Activated B cell treated with CpG ODN at 0.5 μM for 24 hours (primary cell): ENCODE measurements around the gene SH3BP5. TPM values are rescaled to one million over a fixed set of nuclear protein-coding genes. Genes with fewer than 3 reads are reported as not detected.

Source experiments
- ATAC-seq: fragments of 200-7000 bp; cut with Tn5 transposase; one replicate; pipeline ENCODE4 v1.10.0; 2021; ENCODE audit warnings: low read depth, mild to moderate bottlenecking, moderate library complexity
- CTCF ChIA-PET: fragments of 350-600 bp; sonication (Branson Sonifier 250); formaldehyde crosslinking; loops from one replicate; lab custom pipeline; 2021; ENCODE audit warnings: antibody characterized with exemption; lab: Charles Lee
- POLR2A ChIA-PET: fragments of 350-600 bp; sonication (Branson Sonifier 250); formaldehyde crosslinking; loops from one replicate; lab custom pipeline; 2021; ENCODE audit warnings: antibody characterized with exemption; lab: Charles Lee
- DNase-seq: peaks from one replicate; pipeline ENCODE4 v3.0.0; 2022
- H3K27ac Mint-ChIP-seq: one replicate; pipeline ENCODE4 v1.8.0; 2020; ENCODE audit warnings: mixed read lengths
- H3K27me3 Mint-ChIP-seq: one replicate; pipeline ENCODE4 v1.8.0; 2021; ENCODE audit warnings: mixed read lengths
- H3K36me3 Mint-ChIP-seq: one replicate; pipeline ENCODE4 v1.8.0; 2021; ENCODE audit warnings: low read depth, mixed read lengths
- H3K4me1 Mint-ChIP-seq: one replicate; pipeline ENCODE4 v1.8.0; 2021; ENCODE audit warnings: mixed read lengths
- H3K4me3 Mint-ChIP-seq: one replicate; pipeline ENCODE4 v1.8.0; 2020; ENCODE audit warnings: mild to moderate bottlenecking, mixed read lengths
- H3K9me3 Mint-ChIP-seq: one replicate; pipeline ENCODE4 v1.8.0; 2020; ENCODE audit warnings: mixed read lengths
- CTCF ChIP-seq: fragments of 200-600 bp; IDR thresholded peaks from one replicate; pipeline ENCODE4 v1.8.0; 2022; ENCODE audit warnings: antibody characterized with exemption, mild to moderate bottlenecking
- intact Hi-C: fragments of 100-400 bp; cut with micrococcal nuclease; formaldehyde crosslinking; loops from one replicate; pipeline ENCODE4 v1.15.1; 2024
- total RNA-seq: library from RNA; stranded (reverse); gene quantifications from 2 replicates; pipeline ENCODE4 v1.2.3, GENCODE V29; 2022

The SH3BP5 gene
- total RNA-seq, 1 donor from 2014 or later = 66.0 TPM

- intact Hi-C loops = no loop called here
- no peak for ATAC-seq
- peaks cover 95% of the 10 kb centered on the region for H3K4me1 Mint-ChIP-seq
- H3K36me3 Mint-ChIP-seq = peaks cover 23% of the 10 kb centered on the region
- H3K27ac Mint-ChIP-seq = peak overlapping the region; percentile 90
- H3K4me3 Mint-ChIP-seq = no peak overlapping the region
- no peak for DNase-seq
- CTCF ChIA-PET = interaction anchor here (0.9 kb wide), 1 partner anchor 60 kb away, joined by 3 read pairs; the partner anchor contains the start of gene SH3BP5
- TF ChIP-seq CTCF = no peak
- POLR2A ChIA-PET = interaction anchor here (0.6 to 8.9 kb wide), 6 partner anchors 16 to 111 kb away, joined by 3 to 118 read pairs (median 8); partner anchors contain the start of gene SH3BP5
- H3K27me3 Mint-ChIP-seq = no peaks in the 10 kb centered on the region
- no peaks in the 10 kb centered on the region for H3K9me3 Mint-ChIP-seq
These were observed 59.2 kb downstream of the SH3BP5 start for GRCh38 chr3:15273227-15273626.

- CTCF ChIA-PET = interaction anchor here (0.9 to 10.2 kb wide), 4 partner anchors 20 to 89 kb away, joined by 3 to 141 read pairs (median 4); partner anchors contain the start of gene SH3BP5
- H3K27me3 Mint-ChIP-seq = no peaks in the 10 kb centered on the region
- POLR2A ChIA-PET = interaction anchor here (0.5 to 8.9 kb wide), 11 partner anchors 16 to 112 kb away, joined by 3 to 118 read pairs (median 5); partner anchors contain the start of gene SH3BP5
- peaks cover 25% of the 10 kb centered on the region for H3K36me3 Mint-ChIP-seq
- no peaks in the 10 kb centered on the region for H3K9me3 Mint-ChIP-seq
- ATAC-seq = no peak
- TF ChIP-seq CTCF = no peak
- H3K27ac Mint-ChIP-seq = peak overlapping the region; percentile 90
- peak overlapping the region; percentile 77 for H3K4me3 Mint-ChIP-seq
- intact Hi-C loops = loop anchor here (1.0 kb wide), 3 partner anchors 12 to 89 kb away; no protein-coding TSS in a partner anchor
- peaks cover 95% of the 10 kb centered on the region for H3K4me1 Mint-ChIP-seq
- no peak for DNase-seq
These were observed 59.8 kb downstream of the SH3BP5 start for GRCh38 chr3:15272426-15273196.

DNA sequence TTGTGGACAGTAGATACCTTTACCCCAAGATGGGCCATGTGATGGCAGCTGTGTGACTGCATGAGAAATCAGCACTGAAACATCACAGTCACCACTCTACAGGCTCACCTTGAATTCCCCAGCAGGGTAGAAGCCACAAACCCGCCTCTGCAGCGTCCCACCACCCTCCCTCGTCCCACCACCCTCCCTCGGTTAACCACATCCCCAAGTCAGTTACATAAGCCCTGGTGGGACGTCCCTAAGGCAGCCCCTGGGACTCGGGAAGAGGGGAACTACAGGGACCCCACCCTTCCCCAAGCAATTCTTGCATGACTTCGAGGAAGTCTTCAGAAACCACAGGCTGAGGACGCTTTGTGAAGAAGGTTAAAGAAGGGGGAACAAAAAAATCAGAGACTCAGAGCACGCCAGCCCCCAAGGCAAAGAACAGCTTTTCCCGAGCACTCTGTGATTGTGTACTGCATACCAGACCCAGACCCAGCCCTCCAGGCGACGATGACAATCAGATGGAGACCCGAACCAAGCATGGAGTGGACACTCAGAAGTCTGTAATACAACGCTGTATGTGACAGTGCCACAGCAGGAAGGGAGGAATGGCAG is 60.5 kb downstream of the SH3BP5 start:
- intact Hi-C loops = loop anchor here (1.0 to 2.0 kb wide), 5 partner anchors 12 to 284 kb away; no protein-coding TSS in a partner anchor
- POLR2A ChIA-PET = interaction anchor here (0.5 to 8.9 kb wide), 20 partner anchors 15 to 1096 kb away, joined by 3 to 118 read pairs (median 4); partner anchors contain the start of gene SH3BP5
- CTCF ChIA-PET = interaction anchor here (1.1 to 10.2 kb wide), 6 partner anchors 20 to 107 kb away, joined by 3 to 141 read pairs (median 4); partner anchors contain the start of gene SH3BP5

DNA sequence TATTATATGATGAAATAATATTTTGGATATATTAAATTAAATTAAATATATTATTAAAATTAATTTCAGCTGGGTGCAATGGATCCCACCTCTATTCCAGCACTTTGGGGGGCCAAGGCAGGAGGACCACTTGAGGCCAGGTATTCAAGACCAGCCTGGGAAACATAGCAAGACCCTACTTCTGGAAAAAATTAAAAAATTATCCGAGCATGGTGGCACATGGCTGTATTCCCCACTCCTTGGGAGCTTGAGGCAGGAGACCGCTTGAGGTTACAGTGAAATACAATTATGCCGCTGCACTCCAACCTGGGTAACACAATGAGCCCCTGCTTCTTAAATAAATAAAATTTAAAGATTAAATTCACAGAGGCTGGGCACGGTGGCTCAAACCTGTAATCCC is 61.4 kb downstream of the SH3BP5 start:
- no peaks in the 10 kb centered on the region for H3K27me3 Mint-ChIP-seq
- intact Hi-C loops = loop anchor here (1.0 to 2.0 kb wide), 2 partner anchors 46 to 285 kb away; no protein-coding TSS in a partner anchor
- POLR2A ChIA-PET = interaction anchor here (0.5 to 8.9 kb wide), 18 partner anchors 14 to 126 kb away, joined by 3 to 118 read pairs (median 5); partner anchors contain the start of gene SH3BP5
- ATAC-seq (no peak), DNase-seq (no peak)
- H3K36me3 Mint-ChIP-seq = peaks cover 37% of the 10 kb centered on the region
- peak overlapping the region; percentile 77 for H3K4me3 Mint-ChIP-seq
- peaks cover 93% of the 10 kb centered on the region for H3K4me1 Mint-ChIP-seq
- no peak for TF ChIP-seq CTCF
- H3K9me3 Mint-ChIP-seq = no peaks in the 10 kb centered on the region
- peak overlapping the region; percentile 90 for H3K27ac Mint-ChIP-seq
- CTCF ChIA-PET = interaction anchor here (1.1 to 10.2 kb wide), 8 partner anchors 21 to 108 kb away, joined by 3 to 141 read pairs (median 4); partner anchors contain the start of gene SH3BP5

More for the DNA sequence above, 60.5 kb downstream of the SH3BP5 start:
- Mint-ChIP-seq H3K4me3 (peak overlapping the region; percentile 77), H3K27me3 (no peaks in the 10 kb centered on the region), H3K9me3 (no peaks in the 10 kb centered on the region), H3K36me3 (peaks cover 30% of the 10 kb centered on the region), H3K4me1 (peaks cover 94% of the 10 kb centered on the region), H3K27ac (peak overlapping the region; percentile 90)
- ATAC-seq (peak; percentile 73), DNase-seq (peak; percentile 71)
- no peak for TF ChIP-seq CTCF
